GM18520 (cell line): ENCODE measurements around the gene CAMSAP2.

ENCODE experiments used
- ATAC-seq: cut with Tn5 transposase; IDR thresholded peaks from one replicate; pipeline ENCODE4 v1.9.1; 2021; ENCODE audit not compliant: unreplicated experiment

Gene CAMSAP2

DNA sequence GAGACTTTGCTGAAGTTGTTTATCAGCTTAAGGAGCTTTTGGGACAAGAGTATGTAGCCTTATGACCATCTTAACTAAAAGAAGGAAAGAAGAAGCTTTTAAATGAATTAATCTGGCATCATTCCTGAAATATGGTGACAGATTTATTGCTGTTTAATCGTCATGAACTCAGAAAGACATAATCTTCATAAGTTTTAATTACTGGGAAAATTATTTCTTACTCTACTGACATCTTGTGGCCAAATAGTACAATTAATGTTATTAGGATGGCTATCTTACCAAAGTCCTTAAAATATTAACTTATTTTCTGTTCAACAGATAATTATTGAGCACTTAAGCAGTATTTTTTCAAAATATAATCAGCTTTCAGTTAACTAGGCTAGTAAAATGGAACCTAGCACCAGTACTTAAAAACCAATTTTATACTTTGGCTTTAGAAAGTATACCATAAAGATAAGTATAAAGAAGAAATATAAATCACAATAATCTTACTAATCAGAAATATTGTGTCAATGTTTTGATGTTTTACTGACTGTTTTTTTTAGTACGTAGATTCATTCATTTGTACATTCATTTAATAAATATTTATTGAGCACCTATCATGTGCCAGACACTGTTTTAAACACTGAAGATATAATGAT lies 99.4 kb downstream of the CAMSAP2 start:
- ATAC-seq: no peak

DNA sequence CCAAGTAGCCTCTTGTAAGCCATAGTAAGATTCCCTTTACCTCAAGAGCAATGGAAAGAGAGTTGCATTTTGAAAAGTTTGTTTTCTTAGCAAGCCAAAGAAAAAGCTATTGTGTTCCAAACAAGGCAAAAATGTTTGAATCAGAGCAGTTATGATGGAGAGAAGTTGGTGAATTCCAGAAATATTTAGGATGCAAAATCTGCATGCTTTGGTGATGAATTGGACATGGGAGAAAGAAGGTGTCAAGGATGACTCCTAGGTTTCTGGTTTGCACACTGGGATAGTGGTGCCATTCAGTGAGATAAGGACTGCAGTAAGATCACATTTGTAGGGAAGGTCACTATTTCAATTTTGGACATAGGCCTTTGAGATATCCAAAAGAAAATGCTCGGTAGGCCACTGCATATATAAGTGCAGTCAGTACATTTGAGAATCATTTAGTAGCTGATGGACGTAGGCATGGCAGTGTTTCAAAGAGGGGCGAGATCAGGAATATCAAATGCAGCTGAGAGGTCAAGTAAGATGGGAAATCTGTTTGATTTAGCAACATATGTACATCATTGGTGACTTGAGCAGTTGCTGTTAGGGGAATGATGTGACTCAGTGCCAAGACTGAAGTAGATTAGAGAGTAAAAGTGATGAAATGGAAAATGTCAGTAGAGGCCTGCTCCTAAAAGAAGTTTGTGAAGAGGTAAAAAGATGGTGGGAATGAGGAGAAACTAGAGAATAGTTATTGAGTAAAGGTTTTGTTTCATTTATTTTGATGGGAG lies 100.2 kb downstream of the CAMSAP2 start:
- ATAC-seq: no peak

- ATAC-seq: no peak
These were observed 106.7 kb downstream of the CAMSAP2 start for GRCh38 chr1:200845360-200845759.

GRCh38 chr1:200846398-200846797 lies 107.7 kb downstream of the CAMSAP2 start:
- ATAC-seq: no peak

DNA sequence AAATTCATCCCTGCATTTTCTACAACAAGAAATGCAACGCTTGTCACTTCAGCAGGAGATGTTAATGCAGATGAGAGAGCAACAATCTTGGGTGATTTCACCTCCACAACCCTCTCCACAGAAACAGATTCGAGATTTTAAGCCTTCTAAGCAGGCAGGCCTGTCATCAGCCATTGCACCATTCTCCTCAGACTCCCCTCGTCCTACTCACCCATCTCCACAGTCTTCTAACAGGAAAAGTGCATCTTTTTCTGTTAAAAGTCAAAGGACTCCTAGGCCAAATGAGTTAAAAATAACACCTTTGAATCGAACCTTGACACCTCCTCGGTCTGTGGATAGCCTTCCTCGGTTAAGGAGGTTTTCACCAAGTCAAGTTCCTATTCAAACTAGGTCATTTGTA lies 110.7 kb downstream of the CAMSAP2 start:
- ATAC-seq: no peak

DNA sequence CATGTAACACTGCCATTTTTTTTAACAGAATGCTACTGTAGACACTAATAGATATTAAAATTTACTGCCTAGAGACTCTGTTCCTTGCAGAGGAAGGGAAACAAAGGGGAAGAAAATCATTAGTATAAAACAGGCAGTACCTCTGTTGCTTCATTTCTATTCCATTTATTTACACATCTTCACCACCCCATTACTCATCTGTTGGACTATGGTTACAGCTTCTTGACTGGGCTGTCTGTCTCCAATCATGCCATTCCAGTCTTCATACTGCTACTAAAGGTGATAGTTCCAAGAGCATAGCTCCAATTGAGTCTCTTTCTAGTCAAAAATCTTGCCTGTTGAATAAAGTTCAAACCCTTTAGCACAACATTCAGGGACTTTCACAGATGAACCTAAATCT lies 111.9 kb downstream of the CAMSAP2 start:
- ATAC-seq: no peak

GRCh38 chr1:200856716-200857357 lies 118.1 kb downstream of the CAMSAP2 start:
- ATAC-seq: no peak

- ATAC-seq: no peak
These were observed 119.1 kb downstream of the CAMSAP2 start for GRCh38 chr1:200857804-200858203.

DNA sequence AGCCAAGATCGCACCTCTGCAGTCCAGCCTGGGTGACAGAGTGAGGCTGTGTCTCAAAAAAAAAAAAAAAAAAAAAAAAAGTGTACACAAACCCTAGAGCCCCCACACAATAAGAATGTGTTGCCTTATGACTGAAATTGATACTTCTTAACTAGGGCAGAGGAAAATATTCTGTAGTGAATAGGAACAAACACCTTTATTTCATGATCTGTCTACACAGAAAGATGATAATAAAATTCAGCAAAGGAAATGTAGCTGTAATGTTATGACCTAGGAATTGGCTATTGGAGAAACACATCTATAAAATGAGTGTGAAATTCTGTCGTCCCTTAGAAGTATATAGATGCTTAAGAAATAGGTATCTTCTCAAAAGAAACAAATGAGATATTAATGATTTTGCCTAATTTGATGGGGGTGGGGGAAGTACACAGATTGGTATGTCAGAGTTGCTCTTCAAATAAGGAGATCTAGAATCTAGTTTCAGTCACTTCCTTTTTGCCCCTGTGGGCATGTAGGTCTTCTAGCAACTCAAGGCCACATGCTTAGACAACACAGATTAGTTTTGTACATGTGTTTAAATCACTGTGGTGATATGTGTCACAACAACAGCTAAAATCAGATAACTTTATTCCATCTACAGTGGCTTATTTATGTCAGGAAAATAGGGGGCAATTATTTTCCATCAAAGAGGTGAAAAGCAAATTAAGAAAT lies 123.4 kb downstream of the CAMSAP2 start:
- ATAC-seq: no peak

- ATAC-seq: no peak
These were observed 124.2 kb downstream of the CAMSAP2 start for GRCh38 chr1:200862713-200863415.

DNA sequence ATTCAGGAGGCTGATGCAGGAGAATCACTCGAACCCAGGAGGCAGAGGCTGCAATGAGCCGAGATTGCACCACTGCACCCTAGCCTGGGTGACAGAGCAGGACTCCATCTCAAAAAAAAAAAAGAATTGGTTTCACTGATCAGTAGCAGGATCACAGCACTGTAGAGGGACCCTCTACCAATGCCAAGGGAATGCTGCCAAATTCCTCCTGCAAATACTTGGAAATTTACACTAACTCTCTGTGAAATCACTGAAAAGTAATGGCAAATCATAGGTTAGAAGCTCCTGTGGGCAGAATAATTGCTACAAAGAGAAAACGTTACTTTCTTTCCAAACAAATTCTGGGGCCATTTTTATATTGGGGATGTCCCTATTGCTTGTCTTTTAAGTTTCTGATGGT lies 127.4 kb downstream of the CAMSAP2 start:
- ATAC-seq: no peak

- ATAC-seq: peak; percentile 69
These were observed 127.8 kb downstream of the CAMSAP2 start for GRCh38 chr1:200866521-200866920.

DNA sequence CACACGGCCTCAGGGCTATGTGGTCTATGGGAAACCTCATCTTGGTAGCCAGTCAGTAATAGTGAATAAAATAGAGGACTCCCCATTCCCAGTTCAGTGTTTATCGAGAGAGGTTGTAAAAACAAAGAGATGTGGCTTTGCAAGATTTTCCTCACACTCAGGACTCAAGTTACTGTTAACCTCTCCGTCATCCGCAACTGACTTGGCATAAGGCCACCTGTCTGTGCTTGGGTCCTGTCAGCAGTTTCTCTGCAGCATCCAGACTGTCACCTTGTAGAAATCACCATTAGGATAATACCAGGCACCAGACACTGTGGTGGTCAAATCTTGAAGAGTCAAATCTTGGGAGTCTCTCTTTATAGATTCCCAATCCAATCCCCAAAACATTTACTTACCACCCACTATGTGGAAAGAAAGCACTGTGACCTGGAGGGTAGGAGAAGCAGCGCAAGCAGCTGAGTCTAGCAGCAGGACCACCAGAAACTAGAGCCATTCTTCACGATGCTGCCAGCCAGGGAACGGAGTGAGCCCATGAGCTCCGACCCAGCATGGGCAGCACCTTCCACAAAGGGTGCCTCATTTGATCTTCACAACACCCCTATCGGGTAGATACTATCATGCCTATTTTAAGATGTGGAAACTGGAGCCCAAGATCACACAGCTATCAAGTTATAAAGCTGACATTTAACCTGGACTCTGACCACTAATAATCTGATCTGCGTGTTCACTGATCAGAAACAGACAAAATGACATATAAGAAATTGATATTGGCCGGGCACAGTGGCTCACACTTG lies 128.5 kb downstream of the CAMSAP2 start:
- ATAC-seq: peak; percentile 5

GRCh38 chr1:200869376-200869752 lies 130.7 kb downstream of the CAMSAP2 start:
- no peak for ATAC-seq

- ATAC-seq: peak; percentile 45
These were observed 131.2 kb downstream of the CAMSAP2 start for GRCh38 chr1:200869753-200870391.

DNA sequence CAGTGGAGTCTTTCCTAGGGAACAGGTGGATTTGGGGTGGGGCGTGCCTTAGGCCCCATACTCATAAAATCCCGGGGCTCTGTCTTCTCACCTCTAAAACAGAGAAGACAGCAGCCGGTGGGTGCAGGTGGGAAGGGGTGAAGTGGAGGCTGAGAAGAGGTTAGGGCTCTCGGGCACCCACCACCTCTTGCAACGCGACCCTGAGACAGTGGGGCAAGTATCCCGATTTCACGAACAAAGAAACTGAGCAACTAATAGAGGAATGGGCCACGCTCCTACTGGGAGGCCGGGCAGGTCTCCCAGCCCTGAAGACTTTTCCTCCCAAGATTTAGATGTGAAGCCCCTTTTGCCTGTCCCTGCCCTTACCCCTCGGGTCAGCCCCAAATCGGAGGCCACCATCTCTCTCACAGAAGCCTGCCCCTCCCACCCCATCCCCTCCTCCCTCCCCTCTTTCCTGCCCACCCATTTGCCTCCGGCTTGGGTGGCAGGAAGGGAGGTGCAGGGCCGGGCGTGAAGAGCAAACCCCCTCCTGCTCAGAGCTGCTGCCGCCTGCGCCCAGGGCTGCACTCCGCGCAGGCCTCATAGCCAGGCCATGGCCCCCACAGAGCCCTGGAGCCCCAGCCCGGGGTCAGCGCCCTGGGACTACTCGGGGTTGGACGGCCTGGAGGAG lies 133.9 kb downstream of the CAMSAP2 start, which contains the start of gene GPR25:
TSS of gene GPR25 (plus strand) at position 536 of the 670 bp plus-strand sequence. CDS start at position 593, 57 bp downstream.
- no peak for ATAC-seq

GRCh38 chr1:200873116-200873670 lies 134.5 kb downstream of the CAMSAP2 start:
- ATAC-seq: no peak

DNA sequence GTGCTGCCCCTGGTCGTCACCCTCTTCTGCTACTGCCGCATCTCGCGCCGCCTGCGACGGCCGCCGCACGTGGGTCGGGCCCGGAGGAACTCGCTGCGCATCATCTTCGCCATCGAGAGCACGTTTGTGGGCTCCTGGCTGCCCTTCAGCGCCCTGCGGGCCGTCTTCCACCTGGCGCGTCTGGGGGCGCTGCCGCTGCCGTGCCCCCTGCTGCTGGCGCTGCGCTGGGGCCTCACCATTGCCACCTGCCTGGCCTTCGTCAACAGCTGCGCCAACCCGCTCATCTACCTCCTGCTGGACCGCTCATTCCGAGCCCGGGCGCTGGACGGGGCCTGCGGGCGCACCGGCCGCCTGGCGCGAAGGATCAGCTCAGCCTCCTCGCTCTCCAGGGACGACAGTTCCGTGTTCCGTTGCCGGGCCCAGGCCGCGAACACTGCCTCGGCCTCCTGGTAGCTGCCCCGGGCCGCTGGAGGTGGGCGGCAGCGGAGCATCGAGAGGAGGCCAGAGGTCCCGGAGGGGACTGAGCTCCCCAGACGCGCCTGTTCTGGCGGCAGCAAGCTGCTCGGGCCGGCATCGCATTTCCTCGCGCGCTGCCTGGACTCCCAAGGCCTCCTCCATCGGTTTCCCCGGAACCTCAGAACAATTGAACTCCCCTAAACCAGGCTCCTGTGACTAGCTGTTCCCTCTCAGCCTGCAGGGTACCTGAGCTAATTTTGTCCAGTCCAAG lies 135.1 kb downstream of the CAMSAP2 start:
- no peak for ATAC-seq
